Retinal pigment epithelial cell (primary cell): Measurements from ENCODE around the gene TMEM273.

Experiments used
- DNase-seq: peaks from one replicate; pipeline ENCODE4 v3.0.0-alpha.2; 2010; ENCODE audit warnings: low read depth
- H3K4me3 ChIP-seq: 2 replicates; pipeline ENCODE4 v1.5.1; 2011; ENCODE audit warnings: mild to moderate bottlenecking, low read length, control low read depth, moderate library complexity
- CTCF ChIP-seq: conservative IDR thresholded peaks from 2 replicates; pipeline ENCODE4 v1.5.1; 2011; ENCODE audit warnings: low read depth, low read length, control low read depth, inconsistent platforms

TMEM273 gene

GRCh38 chr10:49187950-49188761 lies at the start of gene TMEM273:
TMEM273 (minus strand) TSS chr10:49188391; CDS start chr10:49188336, 55 bp downstream.
- TF ChIP-seq CTCF = no peak
- H3K4me3 ChIP-seq = no peak within 1 kb of the TSS
- peak; percentile 82 for DNase-seq

- H3K4me3 ChIP-seq = no peak overlapping the region
- DNase-seq = no peak
- TF ChIP-seq CTCF = no peak
These were observed 49.8 kb upstream of the TMEM273 start for GRCh38 chr10:49237985-49238384.

GRCh38 chr10:49235392-49235791 lies 47.2 kb upstream of the TMEM273 start:
- no peak for TF ChIP-seq CTCF
- DNase-seq = no peak
- H3K4me3 ChIP-seq = no peak overlapping the region

GRCh38 chr10:49231086-49231820 lies 43.1 kb upstream of the TMEM273 start:
- peak; percentile 50 for DNase-seq

GRCh38 chr10:49230004-49230403 lies 41.8 kb upstream of the TMEM273 start:
- H3K4me3 ChIP-seq = no peak overlapping the region
- TF ChIP-seq CTCF = no peak
- DNase-seq = no peak

More at GRCh38 chr10:49231086-49231820, 43.1 kb upstream of the TMEM273 start:
- no peak for TF ChIP-seq CTCF
- H3K4me3 ChIP-seq = no peak overlapping the region

- H3K4me3 ChIP-seq = no peak overlapping the region
- no peak for DNase-seq
- TF ChIP-seq CTCF = no peak
These were observed 40.5 kb upstream of the TMEM273 start for GRCh38 chr10:49228677-49229076.
